Keratinocyte (primary cell): ENCODE measurements around the gene ERBB4.

Source experiments
- CTCF ChIP-seq, 3 experiments: IDR thresholded peaks in 1 of 3; conservative IDR thresholded peaks in 1 of 3; optimal IDR thresholded peaks in 1 of 3; 2 replicates in 2 of 3; 3 replicates in 1 of 3; pipeline versions ENCODE3 to v1.5.1; 2011; ENCODE audit warnings: low read length in 3 of 3, mild to moderate bottlenecking in 3 of 3, moderate library complexity in 2 of 3, control low read depth in 1 of 3, inconsistent platforms in 1 of 3; ENCODE audit not compliant: insufficient read depth in 2 of 3; ENCODE audit errors: extremely low read depth in 1 of 3
- EZH2 ChIP-seq: IDR thresholded peaks from one replicate; pipeline ENCODE4 v1.6.1; 2012; ENCODE audit warnings: inconsistent platforms, mild to moderate bottlenecking, low read length, moderate library complexity

- TF ChIP-seq CTCF (optimal IDR thresholded peaks at IDR 0.05 in 1 of 3, IDR thresholded peaks at IDR 0.05 in 1 of 3, conservative IDR thresholded peaks at IDR 0.05 in 1 of 3; ENCODE audit: extremely low read depth in 1 of 3, insufficient read depth in 2 of 3, low read length in 3 of 3) (no peak), EZH2 (no peak)
Observed at GRCh38 chr2:212052412-212053159, 486.0 kb downstream of the ERBB4 start.
